ENCODE measurements around the gene RAB44.

DNA sequence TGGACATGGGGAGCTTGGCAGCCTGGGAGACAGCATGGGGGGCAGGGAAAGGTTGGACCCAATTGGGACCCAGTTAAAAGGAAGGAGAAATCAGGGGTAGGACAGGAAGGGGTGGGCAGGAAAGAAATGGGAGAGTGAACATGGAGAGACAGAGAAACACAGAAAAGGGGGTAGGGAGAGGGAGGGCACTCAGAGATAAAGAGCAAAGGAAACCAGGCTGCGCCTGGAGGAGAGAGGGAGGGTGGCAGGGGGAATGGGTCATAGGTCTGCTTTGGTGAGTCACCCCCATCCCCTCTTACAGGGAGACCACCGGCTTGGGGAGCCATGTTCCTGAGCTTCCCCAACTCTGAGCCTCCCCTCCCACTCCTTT, 46.7 kb downstream of the RAB44 start:
- TF ChIP-seq ESRRA (CRISPR knock-in tag; IDR thresholded peaks at IDR 0.05; ENCODE audit: borderline replicate concordance) (no peak), IRF2 (CRISPR knock-in tag; IDR thresholded peaks at IDR 0.05; ENCODE audit: borderline replicate concordance, low read depth) (no peak)
- TF ChIP-seq, protein P1, sequence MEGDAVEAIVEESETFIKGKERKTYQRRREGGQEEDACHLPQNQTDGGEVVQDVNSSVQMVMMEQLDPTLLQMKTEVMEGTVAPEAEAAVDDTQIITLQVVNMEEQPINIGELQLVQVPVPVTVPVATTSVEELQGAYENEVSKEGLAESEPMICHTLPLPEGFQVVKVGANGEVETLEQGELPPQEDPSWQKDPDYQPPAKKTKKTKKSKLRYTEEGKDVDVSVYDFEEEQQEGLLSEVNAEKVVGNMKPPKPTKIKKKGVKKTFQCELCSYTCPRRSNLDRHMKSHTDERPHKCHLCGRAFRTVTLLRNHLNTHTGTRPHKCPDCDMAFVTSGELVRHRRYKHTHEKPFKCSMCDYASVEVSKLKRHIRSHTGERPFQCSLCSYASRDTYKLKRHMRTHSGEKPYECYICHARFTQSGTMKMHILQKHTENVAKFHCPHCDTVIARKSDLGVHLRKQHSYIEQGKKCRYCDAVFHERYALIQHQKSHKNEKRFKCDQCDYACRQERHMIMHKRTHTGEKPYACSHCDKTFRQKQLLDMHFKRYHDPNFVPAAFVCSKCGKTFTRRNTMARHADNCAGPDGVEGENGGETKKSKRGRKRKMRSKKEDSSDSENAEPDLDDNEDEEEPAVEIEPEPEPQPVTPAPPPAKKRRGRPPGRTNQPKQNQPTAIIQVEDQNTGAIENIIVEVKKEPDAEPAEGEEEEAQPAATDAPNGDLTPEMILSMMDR (IDR thresholded peaks at IDR 0.05) = no peak
- TF ChIP-seq, protein P2, sequence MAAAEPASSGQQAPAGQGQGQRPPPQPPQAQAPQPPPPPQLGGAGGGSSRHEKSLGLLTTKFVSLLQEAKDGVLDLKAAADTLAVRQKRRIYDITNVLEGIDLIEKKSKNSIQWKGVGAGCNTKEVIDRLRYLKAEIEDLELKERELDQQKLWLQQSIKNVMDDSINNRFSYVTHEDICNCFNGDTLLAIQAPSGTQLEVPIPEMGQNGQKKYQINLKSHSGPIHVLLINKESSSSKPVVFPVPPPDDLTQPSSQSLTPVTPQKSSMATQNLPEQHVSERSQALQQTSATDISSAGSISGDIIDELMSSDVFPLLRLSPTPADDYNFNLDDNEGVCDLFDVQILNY (CRISPR knock-in tag; IDR thresholded peaks at IDR 0.05) = no peak

Measured in WTC11 (cell line).